CD1c-positive myeloid dendritic cell (primary cell): ENCODE measurements around the gene MTHFD1L.
"Not testable (repeated sequence)": the region's sequence is repeated elsewhere in the genome, so short reads cannot be mapped to it uniquely, and the experiment has no call there.

Experiments used
- DNase-seq: peaks from one replicate; pipeline ENCODE4 v3.0.0-alpha.2; 2016; ENCODE audit errors: extremely low spot score

MTHFD1L gene

DNA sequence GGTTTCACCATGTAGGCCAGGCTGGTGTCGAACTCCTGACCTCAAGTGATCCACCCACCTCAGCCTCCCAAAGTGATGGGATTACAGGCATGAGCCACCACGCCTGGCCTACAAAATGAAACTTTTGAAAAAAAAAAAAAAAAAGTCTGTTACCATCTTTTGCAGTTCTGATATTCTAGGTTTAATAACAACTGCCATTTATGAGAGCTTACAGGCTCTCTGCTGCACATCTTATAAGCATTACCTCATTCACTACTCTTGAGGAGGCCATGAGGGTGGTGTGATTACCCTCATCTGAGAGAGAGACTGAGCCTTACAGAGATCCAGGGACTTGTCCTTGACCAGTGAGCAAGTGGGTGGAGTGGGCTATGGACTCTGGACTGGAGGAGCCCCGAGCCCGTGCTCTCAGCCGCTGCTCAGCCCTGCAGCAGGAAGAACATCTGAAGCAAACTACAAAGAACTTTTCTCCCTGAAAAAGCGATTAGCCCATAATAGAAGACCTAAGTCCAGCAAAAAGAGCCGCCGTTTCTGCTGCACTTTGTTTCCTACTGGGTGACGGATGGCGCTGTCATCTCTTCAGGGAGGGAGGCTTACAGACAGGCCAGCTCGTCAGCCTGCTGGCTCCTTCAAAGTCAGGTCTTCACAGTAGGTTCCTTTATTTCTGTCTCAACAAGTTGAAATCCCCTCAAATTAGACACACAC, 254.5 kb downstream of the MTHFD1L start:
- no peak for DNase-seq

DNA sequence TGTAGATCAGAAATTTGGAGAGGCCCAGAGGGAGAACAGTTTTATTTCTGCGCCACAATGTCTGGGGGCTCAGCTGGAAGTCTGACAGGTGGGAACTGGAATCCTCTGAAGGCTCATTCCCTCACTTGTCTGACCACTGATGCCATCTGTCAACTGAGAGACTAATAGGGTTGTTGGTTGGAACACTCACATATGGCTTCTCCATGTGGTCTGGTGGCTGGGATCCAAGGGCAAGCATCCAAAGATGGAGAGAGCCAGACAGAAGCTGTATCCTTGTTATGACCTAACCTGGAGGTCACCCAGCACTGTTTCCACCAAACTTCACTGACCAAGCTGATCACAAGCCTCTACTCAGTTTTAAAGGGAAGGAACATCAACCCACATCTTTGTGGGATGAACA, 256.4 kb downstream of the MTHFD1L start:
- no peak for DNase-seq

DNA sequence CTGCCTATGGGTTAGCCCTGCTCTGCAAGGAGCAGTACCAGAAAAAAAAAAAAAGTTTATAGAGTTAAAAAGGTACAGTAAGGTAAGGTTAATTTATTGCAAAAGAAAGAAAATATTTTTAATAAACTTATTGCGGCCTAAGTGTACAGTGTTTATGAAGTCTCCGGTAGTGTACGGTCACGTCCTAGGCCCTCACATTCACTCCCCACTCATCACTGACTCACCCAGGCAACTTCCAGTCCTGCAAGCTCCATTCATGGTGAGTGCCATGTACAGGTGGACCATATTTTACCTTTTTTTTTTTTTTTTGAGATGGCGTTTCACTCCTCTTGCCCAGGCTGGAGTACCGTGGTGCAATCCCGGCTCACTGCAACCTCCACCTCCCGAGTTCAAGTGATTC, 258.1 kb downstream of the MTHFD1L start:
- not testable (repeated sequence) for DNase-seq

DNA sequence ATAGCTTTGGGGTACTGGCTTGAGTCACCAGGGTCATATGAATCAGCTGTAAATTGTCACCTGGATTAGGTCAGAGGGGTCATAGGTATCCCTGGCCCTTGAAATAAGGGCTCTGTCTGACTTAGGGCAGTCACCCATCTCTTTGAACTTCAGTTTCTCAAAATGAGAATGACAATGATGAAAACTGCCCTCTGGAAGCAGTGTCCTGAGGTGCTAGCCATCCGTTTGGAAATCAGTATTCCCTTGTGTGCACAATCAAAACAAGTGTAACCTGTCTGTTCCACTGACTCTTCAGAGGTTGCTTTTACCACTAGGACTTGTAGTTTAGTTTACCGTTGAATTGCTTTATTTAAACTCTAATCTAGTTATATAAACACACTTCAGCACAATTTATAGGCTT, 259.7 kb downstream of the MTHFD1L start:
- DNase-seq = not testable (repeated sequence)

DNA sequence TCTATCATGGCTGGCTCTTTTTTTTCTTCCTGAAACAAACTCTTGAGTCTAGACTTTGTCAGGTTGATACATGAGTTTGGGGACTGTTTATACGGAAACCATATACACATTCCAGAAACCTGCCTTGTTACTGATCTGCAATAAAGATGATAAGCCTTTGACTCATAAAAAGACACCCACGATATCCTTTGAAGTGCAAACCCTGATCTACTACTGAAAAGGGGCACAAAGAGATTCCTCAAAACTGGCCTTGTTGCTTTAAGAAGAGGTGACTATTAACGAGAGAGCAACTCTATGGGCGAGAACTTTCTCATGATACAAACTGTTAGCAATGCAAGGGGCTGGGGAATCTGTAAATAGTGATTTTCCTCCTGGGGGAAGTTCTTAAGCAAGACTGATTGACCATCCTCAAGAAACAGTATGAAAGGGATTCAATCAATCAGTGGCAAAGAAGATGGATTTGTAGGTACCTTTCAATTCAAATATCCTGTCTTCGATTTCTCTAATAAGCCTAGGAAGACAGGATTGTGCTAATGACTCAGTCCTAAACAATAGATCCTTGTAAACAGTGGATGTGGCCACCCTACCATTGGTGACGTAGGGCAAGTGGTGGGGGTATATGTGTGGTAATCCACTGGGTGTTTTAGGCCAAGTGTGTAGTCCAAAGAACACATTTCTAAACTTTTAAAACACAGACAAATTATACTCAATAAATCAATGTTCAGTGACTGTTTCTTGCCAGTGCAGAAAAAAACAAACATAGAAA, 260.3 kb downstream of the MTHFD1L start:
- not testable (repeated sequence) for DNase-seq

DNA sequence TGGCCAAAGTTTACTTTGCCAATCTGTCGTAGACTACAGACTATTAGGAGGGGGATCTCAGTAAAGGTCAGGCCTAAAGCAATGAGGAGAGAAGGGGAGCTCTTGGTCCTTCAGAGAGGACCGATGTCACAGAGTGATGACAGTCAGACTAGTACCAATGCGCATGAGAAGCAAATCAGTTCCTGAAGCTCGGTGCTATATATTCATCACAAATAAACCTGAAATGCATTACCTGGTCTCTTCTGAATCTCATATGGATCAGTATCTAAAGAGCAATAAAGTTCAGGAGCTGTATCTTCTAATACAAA, 260.9 kb downstream of the MTHFD1L start:
- not testable (repeated sequence) for DNase-seq

DNA sequence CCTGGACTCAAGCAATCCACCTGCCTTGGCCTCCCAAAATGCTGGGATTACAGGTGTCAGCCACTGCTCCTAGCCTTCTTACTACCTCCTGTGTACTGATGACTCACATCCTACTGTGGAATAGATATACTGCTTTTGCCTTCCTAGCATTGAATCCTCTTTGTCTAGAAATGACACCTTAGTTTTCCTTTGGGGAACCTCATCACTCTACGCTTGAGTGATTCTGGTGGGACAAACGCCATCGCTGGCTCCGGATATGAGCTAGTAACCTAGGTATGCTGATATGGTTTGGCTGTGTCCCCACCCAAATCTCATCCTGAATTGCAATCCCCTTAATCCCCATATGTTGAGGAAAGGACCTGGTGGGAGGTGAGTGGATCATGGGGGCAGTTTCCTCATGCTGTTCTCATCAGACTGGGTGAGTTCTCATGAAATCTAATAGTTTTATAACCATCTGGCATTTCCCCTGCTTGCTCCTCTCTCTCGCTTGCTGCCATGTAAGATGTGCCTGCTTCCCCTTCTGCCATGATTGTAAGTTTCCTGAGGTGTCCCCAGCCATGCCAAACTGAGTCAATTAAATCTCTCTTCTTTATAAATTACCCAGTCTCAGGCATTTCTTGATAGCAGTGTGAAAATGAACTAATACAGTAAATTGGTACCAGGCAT, 261.8 kb downstream of the MTHFD1L start:
- not testable (repeated sequence) for DNase-seq

DNA sequence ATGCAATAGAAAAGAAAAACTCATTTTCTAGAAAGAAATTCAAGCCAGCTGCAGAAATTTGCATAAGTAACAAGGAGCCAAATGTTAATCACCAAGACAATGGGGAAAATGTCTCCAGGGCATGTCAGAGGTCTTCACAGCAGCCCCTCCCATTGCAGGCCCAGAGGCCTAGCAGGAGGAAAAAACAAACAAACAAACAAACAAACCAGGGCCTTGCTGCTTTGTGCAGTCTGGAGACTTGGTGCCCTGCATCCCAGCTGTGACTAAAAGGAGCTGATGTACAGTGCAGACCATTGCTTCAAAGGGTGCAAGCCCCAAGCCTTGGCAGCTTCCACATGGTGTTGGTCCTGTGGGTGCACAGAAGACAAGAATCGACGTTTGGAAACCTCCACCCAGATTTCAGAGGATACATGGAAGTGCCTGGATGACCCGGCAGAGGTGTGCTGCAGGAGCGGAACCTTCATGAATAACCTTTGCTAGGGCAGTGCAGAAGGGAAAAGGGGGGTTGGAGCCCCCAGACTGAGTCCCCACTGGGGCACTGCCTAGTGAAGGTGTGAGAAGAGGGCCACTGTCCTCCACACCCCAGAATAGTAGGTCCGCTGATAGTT, 263.4 kb downstream of the MTHFD1L start:
- DNase-seq = no peak

DNA sequence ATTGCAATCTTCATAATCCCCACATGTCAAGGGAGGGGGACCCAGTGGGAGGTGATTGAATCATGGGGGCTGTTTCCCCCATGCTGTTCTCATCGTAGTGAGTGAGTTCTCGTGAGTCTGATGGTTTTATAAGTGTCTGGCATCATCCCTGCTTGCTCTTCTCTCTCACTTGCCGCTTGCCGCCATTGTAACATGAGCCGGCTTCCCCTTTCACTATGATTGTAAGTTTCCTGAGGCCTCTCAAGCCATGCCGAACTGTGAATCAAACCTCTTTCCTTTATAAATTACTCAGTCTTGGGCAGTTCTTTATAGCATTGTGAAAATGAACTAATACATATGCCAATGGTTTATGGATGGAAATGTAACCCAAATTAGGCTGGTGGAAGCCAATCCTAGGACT, 264.8 kb downstream of the MTHFD1L start:
- DNase-seq = no peak

DNA sequence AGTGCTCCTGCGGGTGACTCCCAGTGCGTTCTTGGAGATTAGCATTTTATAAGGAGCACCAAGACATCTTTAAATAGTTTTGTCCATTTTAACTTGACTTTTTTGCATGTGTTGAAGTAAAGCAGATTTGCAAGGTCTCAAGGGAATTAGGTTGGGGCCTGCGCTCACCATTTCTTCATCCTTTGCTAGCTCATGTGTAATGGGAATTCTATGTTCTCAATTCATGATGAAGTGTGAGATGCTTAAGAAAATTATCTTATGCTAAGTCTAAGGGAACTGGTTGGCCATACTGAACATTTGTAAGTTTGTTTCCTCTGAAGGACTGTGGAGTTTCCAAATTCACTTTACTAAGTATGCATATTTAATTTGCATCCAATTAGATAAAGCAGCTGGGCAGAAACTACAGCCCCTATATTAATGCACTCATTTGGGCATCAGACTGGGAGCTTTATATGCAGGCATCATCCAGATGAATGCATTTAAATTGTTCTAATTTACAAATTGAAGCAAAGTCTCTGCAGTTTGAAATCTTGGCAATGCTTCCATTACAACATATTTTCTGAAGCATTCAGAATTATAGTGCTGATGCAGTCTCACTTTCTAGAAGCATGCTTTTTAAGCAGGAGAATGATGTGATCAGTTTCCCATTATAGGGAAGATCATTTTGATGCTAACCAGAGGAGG, 266.0 kb downstream of the MTHFD1L start:
- DNase-seq = no peak

DNA sequence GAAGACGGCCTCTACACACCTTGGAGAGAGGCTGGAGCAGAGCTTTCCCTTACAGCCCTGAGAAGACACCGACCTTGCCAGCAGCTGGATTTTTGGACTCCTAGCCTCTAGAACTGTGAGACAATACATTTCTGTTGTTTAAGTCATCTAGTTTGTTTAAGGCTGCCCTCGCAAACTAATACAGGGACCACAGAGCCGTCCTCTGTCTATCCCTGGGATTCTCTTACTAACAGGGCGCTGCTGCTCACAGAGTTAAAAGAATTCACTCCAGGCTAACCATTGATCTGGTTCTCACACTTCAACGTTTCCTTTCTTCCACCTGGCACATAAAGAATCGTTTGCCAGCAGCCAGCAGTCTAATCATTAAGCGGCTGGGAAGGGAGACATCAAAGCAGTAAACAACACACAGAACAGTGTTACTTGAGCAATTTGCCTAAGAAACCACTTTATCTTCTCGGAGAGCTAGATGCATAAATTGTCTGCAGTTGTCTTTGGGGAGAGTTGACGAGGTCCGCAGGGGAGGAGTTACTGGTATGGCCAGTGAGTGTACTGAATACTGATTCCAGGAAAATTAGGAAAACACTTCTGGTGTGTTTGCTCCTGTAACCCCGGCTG, 270.7 kb downstream of the MTHFD1L start:
- DNase-seq = no peak

DNA sequence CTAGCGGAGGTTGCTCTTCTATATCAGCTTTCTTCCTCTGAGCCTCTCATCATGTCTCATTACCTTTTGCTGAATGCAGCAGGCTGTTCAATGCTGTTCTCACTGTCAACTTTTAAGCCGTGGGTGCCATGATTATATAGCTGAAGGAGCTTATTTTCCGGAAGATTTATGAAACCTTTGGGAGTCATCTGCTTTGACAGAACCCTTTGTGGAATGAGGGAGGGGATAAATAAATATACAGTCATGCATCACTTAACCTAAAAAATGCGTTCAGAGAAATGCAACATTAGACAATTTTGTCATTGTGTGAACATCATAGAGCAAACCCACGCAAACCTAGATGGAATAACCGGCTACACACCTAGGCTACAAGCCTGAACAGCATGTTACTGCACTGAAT, 272.0 kb downstream of the MTHFD1L start:
- DNase-seq = no peak

DNA sequence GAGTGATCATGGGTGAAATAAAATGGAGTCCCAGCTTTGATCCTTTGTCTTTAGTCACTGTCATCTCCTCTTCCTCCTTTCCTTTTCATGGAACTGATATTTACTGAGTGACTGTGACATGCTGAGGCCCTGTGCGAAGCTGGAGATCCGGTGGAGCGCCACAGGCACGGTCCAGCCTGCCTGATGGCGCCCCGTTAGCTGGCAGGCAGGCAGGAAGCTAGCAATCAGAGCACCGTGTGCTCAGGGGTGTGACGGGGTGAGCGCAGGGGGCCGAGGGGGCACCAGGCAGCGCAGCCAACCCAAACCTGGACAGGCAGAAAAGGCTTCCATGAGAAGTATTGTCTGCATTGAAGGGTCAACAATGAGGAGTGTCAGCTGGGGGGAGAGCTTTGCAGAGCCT, 274.0 kb downstream of the MTHFD1L start:
- DNase-seq = no peak

DNA sequence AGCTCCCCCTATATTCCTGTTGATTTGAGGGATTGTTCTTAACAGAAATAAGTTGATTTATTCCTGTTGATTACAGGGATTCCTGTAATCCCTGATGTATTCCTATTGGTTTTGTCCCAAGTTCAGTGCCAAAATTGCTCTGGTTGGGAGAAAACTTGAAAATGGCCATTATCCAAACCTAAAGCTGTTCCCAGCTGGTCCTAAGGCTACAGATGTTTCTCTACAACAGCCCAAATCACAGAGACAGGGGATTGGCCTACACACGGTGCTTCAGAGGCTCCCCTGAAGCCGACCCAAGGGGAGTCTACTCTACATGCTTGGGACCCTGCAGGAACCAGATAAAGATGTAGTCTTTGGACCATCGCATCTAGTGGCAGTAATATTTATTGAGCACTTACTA, 275.3 kb downstream of the MTHFD1L start:
- no peak for DNase-seq

DNA sequence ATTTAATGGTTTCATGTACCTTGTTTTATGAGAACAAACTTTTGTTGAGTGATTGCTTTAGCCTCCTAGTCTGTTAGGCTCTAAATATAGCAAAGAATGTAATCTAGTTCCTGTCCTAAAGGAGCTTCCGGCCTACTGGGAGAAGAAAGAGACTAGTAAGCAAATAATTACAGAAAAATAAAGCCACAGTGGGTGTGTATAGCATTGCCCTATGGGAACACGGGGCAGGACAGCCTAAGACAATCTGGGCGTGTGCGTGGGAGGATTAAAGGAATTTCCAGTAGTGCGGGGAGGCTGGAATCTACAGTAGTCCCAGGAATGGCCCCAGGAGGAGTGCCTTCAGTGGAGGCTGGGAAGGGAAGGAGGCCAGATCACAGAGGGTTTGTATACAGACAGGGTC, 276.2 kb downstream of the MTHFD1L start:
- no peak for DNase-seq

DNA sequence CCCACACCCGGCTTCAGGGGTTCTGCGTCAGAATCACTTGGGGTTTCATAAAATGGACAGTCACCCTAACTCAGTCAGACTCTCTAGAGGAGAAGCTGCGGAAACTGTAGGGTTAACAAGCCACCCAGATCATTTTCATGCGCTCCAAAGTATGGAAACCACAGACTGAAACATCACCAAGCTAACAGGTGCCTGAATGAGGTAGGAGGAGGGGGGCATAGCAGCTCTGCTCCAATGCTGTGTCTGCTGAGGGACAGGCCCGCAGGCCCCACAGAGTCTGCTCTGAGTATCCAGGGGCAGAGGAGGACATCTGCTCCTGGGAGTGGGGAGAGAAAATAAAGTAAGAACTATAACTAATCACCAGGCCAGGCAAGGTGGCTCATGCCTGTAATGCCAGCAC, 277.2 kb downstream of the MTHFD1L start:
- no peak for DNase-seq

DNA sequence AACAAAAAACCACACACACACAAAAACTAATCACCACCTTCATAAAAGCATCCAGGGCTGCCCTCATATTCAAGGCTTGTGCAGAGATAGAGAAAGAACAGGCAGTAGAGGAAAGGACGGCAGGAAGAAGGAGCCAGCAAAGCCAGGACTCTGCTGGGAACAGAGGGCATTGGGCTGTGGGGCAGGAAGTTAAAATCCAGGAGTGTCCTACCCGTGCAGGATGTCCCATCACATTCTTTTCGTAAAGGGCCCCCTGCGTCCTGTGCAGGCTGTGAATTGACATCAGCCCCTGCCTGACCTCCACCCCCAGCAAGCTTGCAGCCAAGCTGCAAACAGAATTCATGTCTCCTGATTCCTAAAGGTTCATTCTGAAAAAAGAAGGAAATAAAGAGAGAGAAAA, 277.8 kb downstream of the MTHFD1L start:
- no peak for DNase-seq

DNA sequence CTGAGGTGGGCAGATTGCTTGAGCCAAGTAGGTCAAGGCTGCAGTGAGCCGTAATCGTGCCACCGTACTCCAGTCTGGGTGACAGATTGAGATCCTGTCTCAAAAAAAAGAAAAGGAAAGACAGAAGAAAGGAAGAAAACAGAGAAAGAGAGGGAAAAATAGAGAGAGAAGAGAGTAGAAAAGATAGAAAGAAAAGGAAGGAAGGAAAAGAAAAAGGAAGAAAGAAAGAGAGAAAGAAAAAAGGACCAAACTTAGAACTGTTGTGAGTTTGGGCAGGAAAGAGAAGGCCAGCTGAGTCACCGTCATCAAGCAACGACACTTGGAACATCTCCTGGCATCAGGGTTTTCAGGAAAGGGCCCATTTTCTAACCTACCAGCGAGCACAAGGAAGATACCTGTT, 278.3 kb downstream of the MTHFD1L start:
- no peak for DNase-seq

DNA sequence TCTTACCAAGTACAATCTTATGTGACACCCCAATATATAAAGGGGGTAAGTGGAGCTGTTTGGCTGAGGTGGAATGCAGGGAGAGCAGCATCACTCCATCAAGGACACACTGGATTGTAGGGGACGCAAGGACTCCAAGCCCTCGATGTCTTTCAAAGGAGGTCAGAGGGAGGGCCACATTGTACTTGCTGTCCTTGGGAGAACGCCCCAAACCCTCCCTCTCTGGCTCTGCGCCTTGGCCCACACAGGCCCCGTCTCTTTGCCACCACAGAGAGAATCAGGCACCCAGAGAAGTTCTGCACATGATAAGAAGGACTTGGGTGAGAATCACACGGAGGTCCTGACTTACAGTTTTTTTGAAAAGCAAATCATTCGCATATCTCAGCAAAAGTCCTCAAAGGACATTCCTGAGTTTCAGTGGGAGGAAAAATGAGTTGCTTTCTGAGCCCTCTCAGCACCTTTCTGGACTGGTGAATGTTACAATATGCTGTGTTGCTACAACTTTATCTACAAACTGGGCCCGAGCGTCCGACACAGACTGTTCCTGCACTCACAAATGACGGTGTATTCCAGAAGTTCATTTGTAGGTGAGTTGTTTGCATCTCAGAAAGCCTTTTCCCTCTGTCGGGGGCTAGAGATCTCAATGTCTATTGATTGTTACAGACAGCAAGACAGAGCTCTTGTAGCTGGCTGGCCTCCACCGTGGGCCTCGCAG, 281.8 kb downstream of the MTHFD1L start:
- no peak for DNase-seq

DNA sequence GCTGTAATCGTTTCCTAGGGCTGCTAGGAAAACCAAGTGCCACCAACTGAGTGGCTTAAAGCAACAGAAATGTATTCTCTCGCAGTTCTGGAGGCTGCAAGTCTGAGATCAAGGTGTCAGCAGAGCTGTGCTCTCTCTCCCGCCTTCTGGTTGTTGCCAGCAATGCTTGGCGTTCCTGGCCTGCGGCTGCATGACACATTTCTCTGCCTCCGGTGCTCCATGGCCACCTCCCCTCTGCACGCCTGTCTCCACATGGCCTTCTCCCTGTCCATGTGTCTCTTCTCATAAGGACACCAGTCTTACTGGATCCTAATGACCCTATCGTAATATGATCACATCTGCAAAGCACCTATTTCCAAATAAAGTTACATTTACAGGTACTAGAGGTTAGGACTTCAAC, 282.6 kb downstream of the MTHFD1L start:
- DNase-seq = no peak

DNA sequence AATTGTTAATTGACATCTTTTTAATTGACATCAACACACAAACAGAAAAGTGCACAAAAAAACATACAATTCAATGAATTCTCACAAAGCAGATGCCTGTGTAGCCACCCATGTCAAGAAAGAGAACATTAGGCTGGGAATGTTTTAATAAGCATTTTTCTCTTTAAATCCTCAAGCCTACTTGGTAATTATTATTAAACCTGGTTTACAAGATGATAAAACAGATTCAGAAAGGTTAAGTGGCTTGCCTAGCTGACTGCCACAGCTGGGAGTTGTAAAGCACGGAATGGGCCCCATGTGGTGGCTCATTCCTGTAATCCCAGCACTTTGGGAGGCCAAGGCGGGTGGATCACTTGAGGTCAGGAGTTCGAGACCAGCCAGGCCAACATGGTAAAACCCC, 284.3 kb downstream of the MTHFD1L start:
- DNase-seq = no peak
